ENCODE measurements around the gene CAPN1. TPM values are rescaled to one million over a fixed set of nuclear protein-coding genes. Genes with fewer than 3 reads are reported as not detected.

CAPN1 gene
- total RNA-seq, 4 donors from 2014 or later, result 86.4 to 112 (median 95.7) TPM

DNA sequence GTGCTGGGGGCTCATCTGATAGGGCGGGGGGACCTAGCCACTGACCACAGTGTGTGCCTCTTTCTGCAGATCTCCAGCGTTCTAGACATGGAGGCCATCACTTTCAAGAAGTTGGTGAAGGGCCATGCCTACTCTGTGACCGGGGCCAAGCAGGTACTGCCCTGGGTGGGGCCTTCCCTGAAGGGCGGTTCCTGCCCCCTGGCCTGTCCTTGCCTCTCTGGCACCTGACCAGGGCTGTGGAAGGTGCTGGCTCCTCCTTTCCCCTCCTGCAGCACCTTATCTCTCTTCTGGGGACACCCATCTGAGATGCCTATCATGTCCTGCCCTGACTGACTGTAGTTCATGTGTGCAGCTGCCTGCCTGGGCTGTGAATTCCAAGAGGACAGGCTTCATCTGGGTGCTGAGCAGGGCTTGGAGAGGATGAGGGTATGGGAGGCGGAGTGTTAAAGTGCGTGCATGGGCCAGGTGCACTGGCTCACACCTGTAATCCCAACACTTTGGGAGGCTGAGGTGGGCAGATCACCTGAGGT, 5.5 kb downstream of the CAPN1 start:
- TF ChIP-seq, protein P1, sequence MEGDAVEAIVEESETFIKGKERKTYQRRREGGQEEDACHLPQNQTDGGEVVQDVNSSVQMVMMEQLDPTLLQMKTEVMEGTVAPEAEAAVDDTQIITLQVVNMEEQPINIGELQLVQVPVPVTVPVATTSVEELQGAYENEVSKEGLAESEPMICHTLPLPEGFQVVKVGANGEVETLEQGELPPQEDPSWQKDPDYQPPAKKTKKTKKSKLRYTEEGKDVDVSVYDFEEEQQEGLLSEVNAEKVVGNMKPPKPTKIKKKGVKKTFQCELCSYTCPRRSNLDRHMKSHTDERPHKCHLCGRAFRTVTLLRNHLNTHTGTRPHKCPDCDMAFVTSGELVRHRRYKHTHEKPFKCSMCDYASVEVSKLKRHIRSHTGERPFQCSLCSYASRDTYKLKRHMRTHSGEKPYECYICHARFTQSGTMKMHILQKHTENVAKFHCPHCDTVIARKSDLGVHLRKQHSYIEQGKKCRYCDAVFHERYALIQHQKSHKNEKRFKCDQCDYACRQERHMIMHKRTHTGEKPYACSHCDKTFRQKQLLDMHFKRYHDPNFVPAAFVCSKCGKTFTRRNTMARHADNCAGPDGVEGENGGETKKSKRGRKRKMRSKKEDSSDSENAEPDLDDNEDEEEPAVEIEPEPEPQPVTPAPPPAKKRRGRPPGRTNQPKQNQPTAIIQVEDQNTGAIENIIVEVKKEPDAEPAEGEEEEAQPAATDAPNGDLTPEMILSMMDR (IDR thresholded peaks at IDR 0.05; ENCODE audit: low read depth), result no peak

DNA sequence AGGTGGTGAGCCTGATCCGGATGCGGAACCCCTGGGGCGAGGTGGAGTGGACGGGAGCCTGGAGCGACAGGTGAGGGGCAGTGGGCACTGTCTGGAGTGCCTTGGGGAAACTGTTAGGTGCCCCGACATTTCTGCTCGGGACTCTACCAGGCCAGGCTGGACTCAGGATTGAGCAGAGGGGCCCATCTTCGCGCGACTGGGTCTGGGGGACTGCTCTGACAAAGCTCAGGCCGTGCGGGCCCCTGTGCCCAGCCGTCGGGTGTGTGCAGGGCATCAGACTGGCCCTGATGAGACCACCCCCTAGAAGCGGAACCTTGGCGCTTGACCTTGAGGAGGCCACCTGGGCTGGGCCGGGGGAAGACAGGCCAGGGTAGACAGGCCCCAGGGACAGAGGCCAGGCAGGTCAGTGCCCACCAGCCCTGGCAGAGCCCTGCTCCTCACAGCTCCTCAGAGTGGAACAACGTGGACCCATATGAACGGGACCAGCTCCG, 6.3 kb downstream of the CAPN1 start:
- TF ChIP-seq, protein P1 (IDR thresholded peaks at IDR 0.05; ENCODE audit: low read depth), result no peak

DNA sequence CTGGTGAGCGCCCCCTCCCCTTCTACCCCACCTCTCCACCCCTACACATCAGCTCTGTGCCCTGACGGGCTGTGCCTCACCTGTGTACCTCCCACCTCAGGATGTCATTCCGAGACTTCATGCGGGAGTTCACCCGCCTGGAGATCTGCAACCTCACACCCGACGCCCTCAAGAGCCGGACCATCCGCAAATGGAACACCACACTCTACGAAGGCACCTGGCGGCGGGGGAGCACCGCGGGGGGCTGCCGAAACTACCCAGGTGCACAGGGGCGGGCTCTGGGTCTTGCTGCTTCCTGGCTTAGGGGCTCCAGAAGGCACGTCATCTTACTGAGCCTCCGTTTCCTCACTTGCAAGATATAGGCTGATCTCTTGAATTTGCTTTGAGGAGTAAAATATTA, 6.8 kb downstream of the CAPN1 start:
- TF ChIP-seq, protein P1 (IDR thresholded peaks at IDR 0.05; ENCODE audit: low read depth), result no peak

DNA sequence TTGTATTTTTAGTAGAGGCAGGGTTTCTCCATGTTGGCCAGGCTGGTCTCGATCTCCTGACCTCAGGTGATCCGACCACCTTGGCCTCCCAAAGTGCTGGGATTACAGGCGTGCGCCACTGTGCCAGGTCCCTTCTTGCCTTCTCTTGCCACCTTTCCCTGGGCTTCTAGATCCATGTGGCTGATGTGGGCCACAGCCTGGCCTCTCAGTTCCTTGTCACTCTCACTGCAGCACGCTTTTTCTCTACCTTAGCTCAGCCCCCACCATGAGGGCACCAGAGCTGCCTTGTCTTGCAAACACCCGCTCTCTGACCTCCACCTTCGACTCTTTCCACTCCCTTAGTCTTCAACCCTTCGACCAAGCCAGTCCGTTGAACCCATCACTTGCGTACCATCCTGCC, 7.5 kb downstream of the CAPN1 start:
- TF ChIP-seq, protein P1 (IDR thresholded peaks at IDR 0.05; ENCODE audit: low read depth), result no peak

DNA sequence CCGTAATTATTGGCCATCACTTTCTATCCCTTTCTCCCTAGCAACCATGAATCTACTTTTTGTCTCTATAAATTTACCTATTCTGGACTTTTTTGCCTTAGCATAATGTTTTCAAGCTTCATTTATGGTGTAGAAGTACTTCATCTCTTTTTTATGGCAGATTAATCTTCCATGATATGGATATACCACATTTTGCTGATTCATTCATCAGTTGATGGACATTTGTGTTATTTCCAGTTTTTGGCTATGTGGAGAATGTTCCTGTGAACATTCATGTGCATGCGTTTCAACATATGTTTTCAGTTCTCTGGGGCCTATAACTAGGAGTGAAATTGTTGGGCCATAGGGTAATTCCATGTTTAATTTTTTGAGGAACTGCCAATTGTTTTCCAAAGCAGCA, 12.8 kb downstream of the CAPN1 start:
- TF ChIP-seq, protein P1 (IDR thresholded peaks at IDR 0.05; ENCODE audit: low read depth), result no peak

DNA sequence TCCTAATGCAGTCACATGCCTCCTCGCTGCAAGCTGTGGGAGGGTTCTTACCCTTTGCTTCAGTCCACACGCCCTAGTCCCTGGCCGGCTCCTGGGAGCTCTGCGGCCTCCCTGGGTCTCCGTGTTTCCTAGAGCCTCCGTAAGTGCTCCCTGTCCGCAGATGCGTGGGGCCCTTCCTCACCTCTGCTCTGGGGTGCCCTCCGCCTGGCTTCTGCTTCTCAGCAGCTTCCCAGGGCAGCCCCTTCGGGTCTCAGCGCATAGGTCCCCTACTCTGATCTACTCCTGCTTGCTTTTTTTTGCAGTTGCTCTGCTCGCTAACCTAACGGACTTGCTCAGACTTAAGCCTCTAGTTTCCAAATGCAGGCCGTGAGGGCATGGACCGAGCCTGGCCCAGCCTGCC, 22.4 kb downstream of the CAPN1 start:
- TF ChIP-seq, protein P1 (IDR thresholded peaks at IDR 0.05; ENCODE audit: low read depth), result no peak

DNA sequence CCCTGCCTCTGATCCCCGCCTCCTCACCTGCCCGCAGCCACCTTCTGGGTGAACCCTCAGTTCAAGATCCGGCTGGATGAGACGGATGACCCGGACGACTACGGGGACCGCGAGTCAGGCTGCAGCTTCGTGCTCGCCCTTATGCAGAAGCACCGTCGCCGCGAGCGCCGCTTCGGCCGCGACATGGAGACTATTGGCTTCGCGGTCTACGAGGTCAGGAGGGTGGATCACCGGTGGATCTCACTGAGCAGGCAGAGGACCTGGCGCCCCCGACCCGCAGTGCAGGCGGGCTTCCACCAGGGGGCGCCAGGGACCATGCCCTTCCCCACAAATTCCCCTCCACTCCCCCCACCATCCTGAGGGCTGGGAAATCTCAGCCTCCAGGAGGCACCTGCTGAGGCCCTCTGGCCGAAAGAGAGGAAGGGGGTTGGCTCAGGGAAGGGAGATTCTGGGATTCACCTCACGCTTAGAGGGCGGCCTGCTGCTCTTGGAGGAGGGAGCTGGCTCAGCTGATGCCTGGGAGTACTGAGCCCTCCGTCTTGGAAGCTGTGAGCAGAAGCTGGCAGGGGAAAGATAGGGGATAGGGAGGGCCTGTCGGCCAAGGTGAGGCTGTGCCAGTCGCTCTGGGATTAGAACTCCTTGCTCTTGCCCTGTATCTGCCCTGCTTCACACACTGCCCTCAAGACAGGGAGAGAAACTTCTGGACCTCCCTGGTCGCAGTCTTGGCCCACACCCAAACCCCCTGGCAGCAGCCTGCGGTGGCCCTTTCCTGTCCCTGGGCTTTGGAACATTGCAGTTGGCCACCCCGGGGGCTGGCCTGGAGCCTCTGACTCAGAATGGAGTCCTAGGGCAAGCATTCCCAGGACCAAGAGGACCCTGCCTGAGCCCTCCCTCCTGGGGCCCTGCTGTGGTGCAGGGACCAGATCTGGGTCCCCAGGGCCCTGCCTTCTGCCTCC, 23.2 kb downstream of the CAPN1 start:
- TF ChIP-seq, protein P1 (IDR thresholded peaks at IDR 0.05; ENCODE audit: low read depth), result no peak
